PFSK-1 (cell line): ENCODE results near the gene EDRF1. TPM values are rescaled to one million over a fixed set of nuclear protein-coding genes. Genes with fewer than 3 reads are reported as not detected.

Experiments
- FOXP2 ChIP-seq: optimal IDR thresholded peaks from 2 replicates; pipeline ENCODE3; 2011; ENCODE audit warnings: borderline replicate concordance, control low read depth, inconsistent platforms; ENCODE audit not compliant: insufficient read depth; ENCODE audit errors: extremely low read length, extremely low read depth
- POLR2AphosphoS5 ChIP-seq: IDR thresholded peaks from 2 replicates; pipeline ENCODE4 v1.6.1; 2012; ENCODE audit warnings: low read depth, mild to moderate bottlenecking, control low read depth, low read length, moderate library complexity
- REST ChIP-seq, 2 experiments: IDR thresholded peaks; 2 replicates each; pipeline versions ENCODE4 v1.6.1 to v1.8.0; 2011 to 2012; ENCODE audit warnings: low read depth in 2 of 2, low read length in 2 of 2, control low read depth in 1 of 2, inconsistent platforms in 1 of 2, mild to moderate bottlenecking in 1 of 2, moderate library complexity in 1 of 2; ENCODE audit not compliant: insufficient read depth in 1 of 2
- SIN3A ChIP-seq: IDR thresholded peaks from 2 replicates; pipeline ENCODE4 v1.6.1; 2012; ENCODE audit warnings: mild to moderate bottlenecking, low read length, moderate library complexity, borderline replicate concordance; ENCODE audit not compliant: insufficient read depth
- TAF1 ChIP-seq: IDR thresholded peaks from 2 replicates; pipeline ENCODE4 v1.6.1; 2012; ENCODE audit warnings: low read length, control low read depth, borderline replicate concordance; ENCODE audit not compliant: insufficient read depth
- polyA plus RNA-seq: library from polyadenylated mRNA; unstranded; fragments of >200 nt; gene quantifications from one replicate; pipeline ENCODE4 v1.2.1, GENCODE V29; 2012; ENCODE audit warnings: low read depth, missing spikeins; ENCODE audit not compliant: insufficient read length

EDRF1 gene, protein sequence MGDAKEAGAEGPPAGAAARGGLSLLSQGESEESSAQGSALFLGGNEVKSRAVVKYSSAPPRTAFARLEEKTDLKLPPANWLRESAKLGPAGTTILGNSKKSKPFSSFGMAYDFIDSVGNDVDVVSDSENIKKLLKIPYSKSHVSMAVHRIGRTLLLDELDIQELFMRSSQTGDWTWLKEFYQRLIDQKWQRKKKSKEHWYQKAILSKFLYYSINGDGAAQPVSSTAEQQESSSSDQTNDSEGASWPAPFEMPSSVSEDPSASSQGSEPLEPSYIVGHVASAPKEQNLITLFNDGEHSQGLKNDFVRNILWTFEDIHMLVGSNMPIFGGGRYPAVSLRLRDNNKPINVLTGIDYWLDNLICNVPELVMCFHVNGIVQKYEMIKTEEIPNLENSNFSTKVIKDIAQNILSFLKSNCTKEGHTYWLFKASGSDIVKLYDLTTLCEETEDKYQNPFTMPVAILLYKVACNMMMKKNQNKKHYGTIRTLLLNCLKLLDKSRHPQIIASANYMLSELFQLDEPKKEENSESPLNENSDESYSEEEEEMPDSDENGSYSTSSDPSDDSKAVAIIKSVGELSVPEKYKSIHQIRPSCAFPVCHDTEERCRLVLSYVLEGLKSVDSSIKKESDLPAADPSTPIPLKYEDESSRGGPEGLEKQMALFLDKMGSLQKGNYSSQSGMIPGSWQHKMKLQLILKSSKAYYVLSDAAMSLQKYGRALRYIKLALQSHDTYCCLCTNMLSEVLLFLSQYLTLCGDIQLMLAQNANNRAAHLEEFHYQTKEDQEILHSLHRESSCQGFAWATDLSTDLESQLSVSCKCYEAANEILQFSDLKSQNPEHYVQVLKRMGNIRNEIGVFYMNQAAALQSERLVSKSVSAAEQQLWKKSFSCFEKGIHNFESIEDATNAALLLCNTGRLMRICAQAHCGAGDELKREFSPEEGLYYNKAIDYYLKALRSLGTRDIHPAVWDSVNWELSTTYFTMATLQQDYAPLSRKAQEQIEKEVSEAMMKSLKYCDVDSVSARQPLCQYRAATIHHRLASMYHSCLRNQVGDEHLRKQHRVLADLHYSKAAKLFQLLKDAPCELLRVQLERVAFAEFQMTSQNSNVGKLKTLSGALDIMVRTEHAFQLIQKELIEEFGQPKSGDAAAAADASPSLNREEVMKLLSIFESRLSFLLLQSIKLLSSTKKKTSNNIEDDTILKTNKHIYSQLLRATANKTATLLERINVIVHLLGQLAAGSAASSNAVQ
- 6.8 TPM for polyA plus RNA-seq

DNA sequence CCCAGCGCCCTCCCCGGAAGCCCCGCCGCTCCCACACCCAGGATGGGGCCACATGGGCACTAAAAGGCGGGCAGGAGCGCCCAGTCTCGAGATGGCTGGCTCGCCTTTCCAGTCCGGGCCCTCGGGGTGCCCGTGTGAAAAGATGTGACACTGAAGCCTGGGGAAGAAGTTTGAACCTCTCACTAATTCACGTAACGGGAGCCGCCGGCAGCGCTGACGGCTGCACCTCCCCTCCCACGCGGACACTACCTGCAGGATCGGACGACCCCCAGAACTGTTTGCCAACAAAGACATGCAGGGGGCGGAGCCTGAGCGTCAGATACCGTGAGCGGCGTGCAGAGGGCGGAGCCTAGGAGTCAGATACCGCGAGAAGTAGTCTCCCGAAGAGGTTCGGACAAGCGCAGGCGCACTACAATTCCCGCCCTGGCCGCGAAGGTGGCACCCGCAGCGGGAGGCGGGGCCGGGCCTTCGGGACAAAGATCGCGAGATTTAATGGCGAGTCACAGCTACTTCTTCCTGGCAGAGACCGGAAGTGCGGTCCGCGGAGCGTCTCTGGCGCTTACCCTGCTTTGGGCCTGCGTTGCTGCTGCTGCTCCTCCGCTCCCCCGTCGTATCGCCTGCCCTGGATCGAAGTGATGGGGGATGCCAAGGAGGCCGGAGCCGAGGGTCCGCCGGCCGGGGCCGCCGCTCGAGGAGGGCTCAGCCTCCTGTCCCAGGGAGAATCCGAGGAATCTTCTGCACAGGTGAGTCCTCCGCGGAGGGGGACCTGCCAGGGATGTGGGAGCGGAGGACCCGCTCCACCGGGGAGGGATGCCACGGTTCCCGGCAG lies at the start of gene EDRF1:
Gene EDRF1, plus strand, starts transcription at position 537 of the 829 bp plus-strand sequence. Its CDS starts 99 bp downstream, at position 636.
- TF ChIP-seq TAF1 (no peak; the same call in 1 of the 2 replicates), SIN3A (peak; percentile 83; the same call in 1 of the 2 replicates), POLR2AphosphoS5 (peak; percentile 82)

GRCh38 chr10:125672884-125673283 lies 46.6 kb upstream of the EDRF1 start:
- TF ChIP-seq FOXP2 (no peak), SIN3A (no peak), POLR2AphosphoS5 (no peak), REST (IDR thresholded peaks at IDR 0.05; ENCODE audit: insufficient read depth in 1 of 2, low read depth in 2 of 2, low read length in 2 of 2) (no peak), TAF1 (no peak)

DNA sequence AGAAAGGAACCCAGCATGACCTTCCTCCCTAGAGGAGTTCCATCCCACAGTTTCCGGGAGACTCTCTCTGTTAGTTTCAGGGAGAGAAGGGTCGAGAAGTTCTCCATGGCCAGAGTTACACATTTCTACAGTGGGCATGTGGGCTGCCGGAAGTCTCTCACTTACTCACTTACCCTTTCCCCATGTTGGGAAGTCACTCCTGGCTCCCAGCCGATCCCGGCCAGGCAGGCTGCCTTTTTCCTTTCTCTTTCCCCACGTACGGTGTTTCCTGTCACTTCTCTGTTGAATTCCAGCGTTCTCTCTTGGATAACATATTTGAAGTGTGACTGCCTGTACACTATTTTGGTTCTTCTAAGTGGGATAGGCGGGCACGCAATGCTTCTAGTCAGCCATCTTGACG lies 40.1 kb upstream of the EDRF1 start:
- TF ChIP-seq POLR2AphosphoS5, result no peak
- TF ChIP-seq REST (IDR thresholded peaks at IDR 0.05; ENCODE audit: insufficient read depth in 1 of 2, low read depth in 2 of 2, low read length in 2 of 2), result no peak
- TF ChIP-seq TAF1, result no peak
- no peak for TF ChIP-seq SIN3A
- TF ChIP-seq FOXP2, result no peak

DNA sequence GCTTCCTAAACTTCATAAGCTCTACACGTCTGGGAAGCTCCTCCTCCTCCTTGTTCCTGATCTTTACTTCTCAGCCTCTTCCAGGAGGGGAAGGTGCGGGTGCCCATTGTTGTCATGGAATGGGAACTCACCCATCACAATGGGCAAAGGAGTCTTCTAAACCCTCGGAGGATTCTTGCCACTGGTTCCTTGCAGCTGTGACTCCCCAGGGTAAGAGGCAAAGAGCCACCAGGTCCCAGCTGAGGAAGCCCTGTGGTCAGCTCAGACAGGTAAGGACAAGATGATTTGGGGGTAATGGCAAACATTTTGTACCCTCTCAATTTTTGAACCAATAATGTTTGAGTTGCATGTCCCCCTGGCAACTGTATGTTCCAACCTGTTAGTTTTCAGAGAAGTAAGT lies 36.4 kb upstream of the EDRF1 start, which contains the start of gene TEX36:
Gene TEX36, minus strand, starts transcription at position 101 of the 400 bp plus-strand sequence. CDS start 174 bp downstream, outside the sequence.
- TF ChIP-seq POLR2AphosphoS5, result no peak
- no peak for TF ChIP-seq SIN3A
- no peak for TF ChIP-seq FOXP2
- TF ChIP-seq TAF1, result no peak
- TF ChIP-seq REST (IDR thresholded peaks at IDR 0.05; ENCODE audit: insufficient read depth in 1 of 2, low read depth in 2 of 2, low read length in 2 of 2), result no peak
